ENCODE measurements around the gene TSPAN31. TPM values are rescaled to one million over a fixed set of nuclear protein-coding genes. Genes with fewer than 3 reads are reported as not detected.

TSPAN31 gene
- total and polyA plus RNA-seq, 2 experiments from 2014 or later: 15.5 to 15.6 TPM

- TF ChIP-seq, protein P1, sequence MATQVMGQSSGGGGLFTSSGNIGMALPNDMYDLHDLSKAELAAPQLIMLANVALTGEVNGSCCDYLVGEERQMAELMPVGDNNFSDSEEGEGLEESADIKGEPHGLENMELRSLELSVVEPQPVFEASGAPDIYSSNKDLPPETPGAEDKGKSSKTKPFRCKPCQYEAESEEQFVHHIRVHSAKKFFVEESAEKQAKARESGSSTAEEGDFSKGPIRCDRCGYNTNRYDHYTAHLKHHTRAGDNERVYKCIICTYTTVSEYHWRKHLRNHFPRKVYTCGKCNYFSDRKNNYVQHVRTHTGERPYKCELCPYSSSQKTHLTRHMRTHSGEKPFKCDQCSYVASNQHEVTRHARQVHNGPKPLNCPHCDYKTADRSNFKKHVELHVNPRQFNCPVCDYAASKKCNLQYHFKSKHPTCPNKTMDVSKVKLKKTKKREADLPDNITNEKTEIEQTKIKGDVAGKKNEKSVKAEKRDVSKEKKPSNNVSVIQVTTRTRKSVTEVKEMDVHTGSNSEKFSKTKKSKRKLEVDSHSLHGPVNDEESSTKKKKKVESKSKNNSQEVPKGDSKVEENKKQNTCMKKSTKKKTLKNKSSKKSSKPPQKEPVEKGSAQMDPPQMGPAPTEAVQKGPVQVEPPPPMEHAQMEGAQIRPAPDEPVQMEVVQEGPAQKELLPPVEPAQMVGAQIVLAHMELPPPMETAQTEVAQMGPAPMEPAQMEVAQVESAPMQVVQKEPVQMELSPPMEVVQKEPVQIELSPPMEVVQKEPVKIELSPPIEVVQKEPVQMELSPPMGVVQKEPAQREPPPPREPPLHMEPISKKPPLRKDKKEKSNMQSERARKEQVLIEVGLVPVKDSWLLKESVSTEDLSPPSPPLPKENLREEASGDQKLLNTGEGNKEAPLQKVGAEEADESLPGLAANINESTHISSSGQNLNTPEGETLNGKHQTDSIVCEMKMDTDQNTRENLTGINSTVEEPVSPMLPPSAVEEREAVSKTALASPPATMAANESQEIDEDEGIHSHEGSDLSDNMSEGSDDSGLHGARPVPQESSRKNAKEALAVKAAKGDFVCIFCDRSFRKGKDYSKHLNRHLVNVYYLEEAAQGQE (IDR thresholded peaks at IDR 0.05; ENCODE audit: unreplicated experiment): no peak
- TF ChIP-seq ZNF114 (CRISPR knock-in tag; IDR thresholded peaks at IDR 0.05): no peak
- no peak for TF ChIP-seq ETS1 (IDR thresholded peaks at IDR 0.05)
- TF ChIP-seq CREB1 (CRISPR knock-in tag; IDR thresholded peaks at IDR 0.05; ENCODE audit: low read depth): no peak
- TF ChIP-seq CTCF (conservative IDR thresholded peaks at IDR 0.05; ENCODE audit: low read depth in 2 of 2): no peak
- no peak for TF ChIP-seq STAT1 (IDR thresholded peaks at IDR 0.05; ENCODE audit: unreplicated experiment)
- TF ChIP-seq POLR2AphosphoS5 (IDR thresholded peaks at IDR 0.05; ENCODE audit: low read depth): no peak
Measured at GRCh38 chr12:57743769-57744168, 1.1 kb upstream of the TSPAN31 start (continued).

- TF ChIP-seq CREB1 (CRISPR knock-in tag; IDR thresholded peaks at IDR 0.05; ENCODE audit: low read depth): peak; percentile 97
- no peak for TF ChIP-seq EZH2 (IDR thresholded peaks at IDR 0.05; ENCODE audit: low read depth, unreplicated experiment)
- Histone ChIP-seq H3K79me2 (replicated peaks; ENCODE audit: insufficient read depth) (no peaks in the 10 kb centered on the region), H3K9me2 (ENCODE audit: insufficient read depth) (no peaks in the 10 kb centered on the region), H3K27ac (ENCODE audit: low read depth) (peak overlapping the region; percentile 91; the same call in 1 of the 2 replicates), H3K4me1 (ENCODE audit: insufficient read depth) (peaks cover 3% of the 10 kb centered on the region; the same call in 1 of the 2 replicates), H3K36me3 (ENCODE audit: insufficient read depth) (peaks cover 19% of the 10 kb centered on the region), H3K4me2 (peak overlapping the region; percentile 80; the same call in 1 of the 2 replicates), H3K4me3 (peak overlapping the region; percentile 67), H2AFZ (no peak overlapping the region), H3F3A (replicated peaks; ENCODE audit: low read depth) (peaks cover 30% of the 10 kb centered on the region), H3K27me3 (ENCODE audit: insufficient read depth) (peaks cover 47% of the 10 kb centered on the region), H4K20me1 (replicated peaks; ENCODE audit: insufficient read depth) (no peaks in the 10 kb centered on the region; the same call in 1 of the 2 replicates)
- DNase-seq (ENCODE audit: low spot score) (no peak), ATAC-seq (no peak)
- H3K27me3 Mint-ChIP-seq (ENCODE audit: insufficient read depth, low read depth, poor library complexity): peaks cover 45% of the 10 kb centered on the region
- H3K27ac Mint-ChIP-seq: peak overlapping the region; percentile 99
- H3K9me3 Mint-ChIP-seq: no peaks in the 10 kb centered on the region; the same call in 1 of the 3 replicates
- H3K36me3 Mint-ChIP-seq (ENCODE audit: low read depth): peaks cover 36% of the 10 kb centered on the region
- H3K4me1 Mint-ChIP-seq: peaks cover 16% of the 10 kb centered on the region
- peak overlapping the region; percentile 93 for H3K4me3 Mint-ChIP-seq
Measured at GRCh38 chr12:57744194-57744776, 554 bp upstream of the TSPAN31 start.

Measured in GM23338 (cell line).